Measurements from ENCODE around the gene ELOVL6.
"Not testable (repeated sequence)": the region's sequence is repeated elsewhere in the genome, so short reads cannot be mapped to it uniquely, and the experiment has no call there.

ELOVL6 gene

GRCh38 chr4:110196206-110196870 is 2.1 kb downstream of the ELOVL6 start:
- DNase-seq = peak in 1 of 2 donors; percentile 42

- no peak for DNase-seq
These were observed 2.7 kb downstream of the ELOVL6 start for GRCh38 chr4:110195561-110196205.

GRCh38 chr4:110193822-110194761 is 4.3 kb downstream of the ELOVL6 start:
- no peak for DNase-seq

GRCh38 chr4:110193287-110193686 is 5.1 kb downstream of the ELOVL6 start:
- not testable (repeated sequence) for DNase-seq

GRCh38 chr4:110190249-110190648 is 8.2 kb downstream of the ELOVL6 start:
- no peak for DNase-seq

GRCh38 chr4:110188113-110188512 is 10.3 kb downstream of the ELOVL6 start:
- no peak for DNase-seq

- no peak for DNase-seq
These were observed 13.6 kb downstream of the ELOVL6 start for GRCh38 chr4:110184791-110185155.

- peak in 1 of 2 donors; percentile 63 for DNase-seq
These were observed 14.2 kb downstream of the ELOVL6 start for GRCh38 chr4:110184140-110184790.

- no peak for DNase-seq
These were observed 14.8 kb downstream of the ELOVL6 start for GRCh38 chr4:110183643-110184042.

- no peak for DNase-seq
These were observed 15.4 kb downstream of the ELOVL6 start for GRCh38 chr4:110183058-110183457.

- no peak for DNase-seq
These were observed 16.5 kb downstream of the ELOVL6 start for GRCh38 chr4:110181890-110182289.

- DNase-seq = no peak
These were observed 22.8 kb downstream of the ELOVL6 start for GRCh38 chr4:110175634-110176033.

GRCh38 chr4:110172972-110173371 is 25.4 kb downstream of the ELOVL6 start:
- DNase-seq = no peak

GRCh38 chr4:110171971-110172370 is 26.4 kb downstream of the ELOVL6 start:
- DNase-seq = no peak

GRCh38 chr4:110170861-110171260 is 27.6 kb downstream of the ELOVL6 start:
- DNase-seq = no peak

GRCh38 chr4:110165382-110166286 is 32.8 kb downstream of the ELOVL6 start:
- peak in 1 of 2 donors; percentile 74 for DNase-seq

GRCh38 chr4:110164856-110165255 is 33.6 kb downstream of the ELOVL6 start:
- no peak for DNase-seq

- no peak for DNase-seq
These were observed 34.2 kb downstream of the ELOVL6 start for GRCh38 chr4:110164251-110164650.

- no peak for DNase-seq
These were observed 34.9 kb downstream of the ELOVL6 start for GRCh38 chr4:110163327-110164069.

- no peak for DNase-seq
These were observed 37.8 kb downstream of the ELOVL6 start for GRCh38 chr4:110160618-110161017.

- no peak for DNase-seq
These were observed 38.9 kb downstream of the ELOVL6 start for GRCh38 chr4:110159541-110159940.

Measured in bone marrow (tissue), 2 donors.